Thyroid gland (tissue), 4 donors: Measurements from ENCODE around the gene JAKMIP2. TPM values are rescaled to one million over a fixed set of nuclear protein-coding genes. Genes with fewer than 3 reads are reported as not detected.

Experiments
- DNase-seq, 2 donors: peaks; one replicate each; pipeline ENCODE4 v3.0.0-alpha.2; 2019
- H3K27ac ChIP-seq, 3 donors: fragments of 200-600 bp; sonication (generic); 1 replicate in 2 of 3; 2 replicates in 1 of 3; pipeline ENCODE4 v1.5.1; 2016 to 2019; ENCODE audit warnings: mild to moderate bottlenecking in 1 of 3, moderate library complexity in 1 of 3
- H3K27me3 ChIP-seq: fragments of 200-600 bp; sonication (generic); one replicate; pipeline ENCODE4 v1.5.1; 2019
- H3K36me3 ChIP-seq, 2 donors: fragments of 200-600 bp; sonication (generic); one replicate each; pipeline ENCODE4 v1.5.1; 2016 to 2019
- H3K4me1 ChIP-seq, 2 donors: fragments of 200-600 bp; sonication (generic); one replicate each; pipeline ENCODE4 v1.5.1; 2017 to 2019
- H3K4me3 ChIP-seq, 3 donors: fragments of 200-600 bp; sonication (generic); replicated peaks in 1 of 3; 1 replicate in 2 of 3; 2 replicates in 1 of 3; pipeline ENCODE4 v1.5.1; 2016; ENCODE audit warnings: mild to moderate bottlenecking in 1 of 3
- H3K9me3 ChIP-seq: fragments of 200-600 bp; sonication (generic); one replicate; pipeline ENCODE4 v1.5.1; 2017
- CTCF ChIP-seq, 6 experiments: fragments of 200-600 bp in 3 of 6; fragments of 450-650 bp in 3 of 6; sonication (generic) in 3 of 6; IDR thresholded peaks; one replicate each; pipeline ENCODE4 v1.5.1; 2016 to 2019; ENCODE audit warnings: antibody characterized with exemption in 6 of 6, mild to moderate bottlenecking in 2 of 6, inconsistent platforms in 1 of 6, moderate library complexity in 1 of 6
- POLR2A ChIP-seq, 2 donors: fragments of 450-650 bp; IDR thresholded peaks; one replicate each; pipeline ENCODE4 v1.6.1; 2017; ENCODE audit warnings: antibody characterized with exemption in 2 of 2, mild to moderate bottlenecking in 2 of 2, moderate library complexity in 1 of 2
- WGBS, 2 donors: methylation state at CpG; one replicate each; pipeline ENCODE4 v1.1.5; 2017; 5-methylcytosine and 5-hydroxymethylcytosine counted together
- intact Hi-C: fragments of 100-400 bp; cut with DNase I; formaldehyde crosslinking; loops from one replicate; pipeline ENCODE4 v1.15.1; 2023
- total RNA-seq, 4 donors: library from RNA; depleted of rRNA; stranded (reverse); fragments of >200 nt; gene quantifications; one replicate each; pipeline ENCODE4 v1.2.3, GENCODE V29; 2016

Gene JAKMIP2
- total RNA-seq, 4 donors from 2014 or later = under 0.01 to 0.75 (median 0.38) TPM

DNA sequence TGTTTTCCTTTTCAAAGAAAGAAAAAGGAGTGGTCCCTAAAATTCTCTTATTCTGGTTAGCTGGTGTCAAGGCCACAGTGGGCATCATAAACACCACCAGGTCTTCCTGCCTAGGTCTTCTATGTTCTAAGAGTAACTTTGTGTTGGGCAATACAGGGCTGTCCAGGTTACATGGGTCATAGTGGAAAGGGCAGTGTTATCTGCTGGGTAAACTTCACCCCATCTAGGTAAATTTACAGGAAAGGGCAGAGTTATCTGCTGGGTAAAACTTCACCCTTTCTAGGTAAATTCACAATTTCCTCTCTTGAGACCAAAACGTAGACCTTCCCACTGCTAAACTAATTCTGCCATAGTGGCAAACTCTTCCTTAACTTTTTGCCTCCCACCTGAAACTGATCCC, 18.9 kb upstream of the JAKMIP2 start:
- no peak for DNase-seq
- no peaks in the 10 kb centered on the region for H3K36me3 ChIP-seq
- TF ChIP-seq POLR2A (IDR thresholded peaks at IDR 0.05) (no peak), CTCF (IDR thresholded peaks at IDR 0.05) (no peak)
- H3K9me3 ChIP-seq = no peaks in the 10 kb centered on the region
- no peaks in the 10 kb centered on the region for H3K27me3 ChIP-seq
- 84 to 89% methylated on average over 1 of the region's 1 CpG for WGBS, 2 donors
- H3K4me3 ChIP-seq = no peak overlapping the region
- no peak overlapping the region for H3K27ac ChIP-seq
- intact Hi-C loops = no loop called here
- H3K4me1 ChIP-seq = no peaks in the 10 kb centered on the region

GRCh38 chr5:147800491-147800890, 18.0 kb upstream of the JAKMIP2 start:
- intact Hi-C loops = no loop called here
- DNase-seq = no peak
- no peak overlapping the region for H3K27ac ChIP-seq
- WGBS, 2 donors = 86 to 89% methylated on average over 3 of the region's 3 CpGs
- H3K4me3 ChIP-seq = no peak overlapping the region
- TF ChIP-seq POLR2A (IDR thresholded peaks at IDR 0.05) = no peak
- TF ChIP-seq CTCF (IDR thresholded peaks at IDR 0.05) = no peak
- no peaks in the 10 kb centered on the region for H3K4me1 ChIP-seq
- no peaks in the 10 kb centered on the region for H3K9me3 ChIP-seq
- no peaks in the 10 kb centered on the region for H3K36me3 ChIP-seq
- H3K27me3 ChIP-seq = no peaks in the 10 kb centered on the region

DNA sequence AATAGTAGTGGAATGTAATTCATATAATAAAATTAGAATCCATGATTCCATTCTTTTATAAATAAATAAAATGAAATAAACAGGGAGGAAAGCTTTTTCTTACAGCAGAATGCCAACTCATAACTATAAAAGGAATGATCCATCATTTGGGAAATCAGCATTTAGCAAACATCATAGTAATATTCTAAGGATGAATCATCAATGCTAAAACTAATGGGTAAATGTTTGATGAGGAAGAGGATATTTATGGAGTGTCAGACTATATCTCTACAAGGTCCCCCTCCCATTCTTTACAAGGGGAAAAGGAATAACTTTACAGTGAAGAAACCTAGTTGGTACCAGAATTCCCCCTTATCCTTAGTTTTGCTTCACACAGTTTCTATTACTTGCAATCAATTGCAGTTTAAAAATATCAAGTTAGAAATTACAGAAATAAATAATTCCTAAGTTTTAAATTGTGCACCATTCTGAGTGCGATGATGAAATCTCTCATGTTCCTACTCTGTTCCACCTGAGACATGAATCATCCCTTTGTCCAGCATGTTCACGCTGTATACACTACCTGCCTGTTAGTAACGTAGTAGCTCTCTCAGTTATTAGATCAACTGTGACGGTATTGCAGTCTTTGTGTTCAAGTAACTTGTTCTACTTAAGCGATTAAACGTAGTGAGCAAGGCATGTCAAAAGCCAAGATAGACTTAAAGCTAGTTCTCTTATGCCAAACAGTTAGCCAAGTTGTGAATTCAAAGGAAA, 14.2 kb upstream of the JAKMIP2 start:
- H3K27ac ChIP-seq = no peak overlapping the region
- H3K4me3 ChIP-seq = no peak overlapping the region
- no peaks in the 10 kb centered on the region for H3K4me1 ChIP-seq
- 26 to 42% methylated on average over 6 of the region's 6 CpGs for WGBS, 2 donors
- H3K9me3 ChIP-seq = no peaks in the 10 kb centered on the region
- H3K36me3 ChIP-seq = no peaks in the 10 kb centered on the region
- intact Hi-C loops = no loop called here
- no peak for DNase-seq
- TF ChIP-seq CTCF (IDR thresholded peaks at IDR 0.05) = no peak
- no peak for TF ChIP-seq POLR2A (IDR thresholded peaks at IDR 0.05)
- no peaks in the 10 kb centered on the region for H3K27me3 ChIP-seq

DNA sequence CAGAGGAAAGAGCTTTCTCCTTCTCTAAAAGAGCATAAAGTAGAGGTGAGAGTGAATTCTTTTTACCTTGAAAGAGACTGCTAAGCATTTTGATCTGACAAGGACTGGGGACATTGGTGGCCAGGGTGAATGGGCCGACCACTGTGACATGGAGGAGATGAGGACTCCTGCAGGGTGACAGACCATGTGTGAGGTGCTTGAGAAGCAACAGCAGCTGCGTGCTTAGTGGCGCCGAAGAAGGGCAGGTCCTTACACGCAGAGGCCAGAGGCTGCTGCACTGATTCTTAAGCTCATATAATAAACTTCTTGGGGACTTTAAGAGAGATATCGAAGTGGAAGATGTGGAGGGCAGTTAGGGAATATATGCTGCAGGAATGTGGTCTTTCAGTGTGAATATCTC, 8.7 kb upstream of the JAKMIP2 start:
- no peaks in the 10 kb centered on the region for H3K36me3 ChIP-seq
- no peak for DNase-seq
- no peak for TF ChIP-seq POLR2A (IDR thresholded peaks at IDR 0.05)
- no peak for TF ChIP-seq CTCF (IDR thresholded peaks at IDR 0.05)
- intact Hi-C loops = no loop called here
- no peaks in the 10 kb centered on the region for H3K27me3 ChIP-seq
- no peaks in the 10 kb centered on the region for H3K9me3 ChIP-seq
- no peak overlapping the region for H3K4me3 ChIP-seq
- no peaks in the 10 kb centered on the region for H3K4me1 ChIP-seq
- 85% methylated on average over 6 of the region's 6 CpGs for WGBS, 2 donors
- no peak overlapping the region for H3K27ac ChIP-seq

DNA sequence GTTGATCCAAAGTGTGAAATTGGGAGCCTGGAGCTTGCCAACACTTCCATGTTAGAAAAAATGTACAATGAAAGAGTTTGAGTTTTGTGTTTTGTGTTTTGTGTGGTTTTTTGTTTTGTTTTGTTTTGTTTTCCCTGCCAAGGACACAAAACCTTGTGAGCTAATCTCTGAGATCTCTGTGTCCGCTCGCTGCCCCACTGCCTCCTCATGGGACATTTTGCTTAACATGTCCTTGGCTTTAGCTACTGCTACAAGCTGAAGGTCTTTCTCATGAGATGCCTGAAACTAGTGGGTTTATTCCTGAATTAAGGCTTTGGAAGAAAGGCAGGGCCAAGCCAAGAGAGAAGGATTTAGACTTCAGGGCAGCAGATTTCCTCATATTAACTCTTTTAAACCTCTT, 7.3 kb upstream of the JAKMIP2 start:
- Histone ChIP-seq H3K9me3 (no peaks in the 10 kb centered on the region), H3K4me3 (no peak overlapping the region), H3K27ac (no peak overlapping the region), H3K4me1 (no peaks in the 10 kb centered on the region), H3K36me3 (no peaks in the 10 kb centered on the region), H3K27me3 (no peaks in the 10 kb centered on the region)
- no peak for DNase-seq
- TF ChIP-seq CTCF (IDR thresholded peaks at IDR 0.05) = no peak
- no peak for TF ChIP-seq POLR2A (IDR thresholded peaks at IDR 0.05)
- WGBS, 2 donors = 77 to 82% methylated on average over 2 of the region's 2 CpGs
- intact Hi-C loops = no loop called here
